B cell (primary cell): ENCODE measurements around the gene PPP2R2B. TPM values are rescaled to one million over a fixed set of nuclear protein-coding genes. Genes with fewer than 3 reads are reported as not detected.

Source experiments
- ATAC-seq: fragments of 200-7000 bp; cut with Tn5 transposase; one replicate; pipeline ENCODE4 v1.10.0; 2021; ENCODE audit warnings: low read depth, mild to moderate bottlenecking, moderate number of reproducible peaks, moderate library complexity
- CTCF ChIA-PET: fragments of 350-600 bp; sonication (Branson Sonifier 250); formaldehyde crosslinking; loops from one replicate; lab custom pipeline; 2021; ENCODE audit warnings: antibody characterized with exemption, inconsistent platforms; lab: Charles Lee
- POLR2A ChIA-PET: fragments of 350-600 bp; sonication (Branson Sonifier 250); formaldehyde crosslinking; loops from one replicate; lab custom pipeline; 2021; ENCODE audit warnings: antibody characterized with exemption; lab: Charles Lee
- DNase-seq: peaks from one replicate; pipeline ENCODE4 v3.0.0; 2013
- H2AFZ ChIP-seq: 2 replicates; pipeline ENCODE4 v1.6.1; 2012; ENCODE audit warnings: mild to moderate bottlenecking, low read depth, low read length; ENCODE audit not compliant: insufficient read depth, poor library complexity, severe bottlenecking
- H3K27ac ChIP-seq, 2 donors: 1 replicate in 1 of 2; 2 replicates in 1 of 2; pipeline ENCODE4 v1.5.1; 2012 to 2013; ENCODE audit warnings: low read length in 2 of 2, mild to moderate bottlenecking in 2 of 2, moderate library complexity in 1 of 2
- H3K27me3 ChIP-seq, 4 experiments: fragments of 200-600 bp in 1 of 4; sonication (generic) in 1 of 4; replicated peaks in 1 of 4; 1 replicate in 2 of 4; 2 replicates in 2 of 4; pipeline versions ENCODE4 v1.6.1 to v1.7.0; 2013 to 2016; ENCODE audit warnings: low read length in 3 of 4, mild to moderate bottlenecking in 2 of 4, mixed read lengths in 1 of 4, moderate library complexity in 1 of 4; ENCODE audit not compliant: insufficient read depth in 4 of 4, control insufficient read depth in 3 of 4; ENCODE audit errors: control extremely low read depth in 1 of 4
- H3K36me3 ChIP-seq, 2 experiments: replicated peaks in 1 of 2; 1 replicate in 1 of 2; 2 replicates in 1 of 2; pipeline versions ENCODE4 v1.6.1 to v1.7.1; 2013; ENCODE audit warnings: low read length in 1 of 2; ENCODE audit not compliant: insufficient read depth in 2 of 2, control insufficient read depth in 1 of 2; ENCODE audit errors: control extremely low read depth in 1 of 2, extremely low read depth in 1 of 2
- H3K4me1 ChIP-seq, 2 donors: fragments of 200-600 bp in 1 of 2; sonication (generic) in 1 of 2; 1 replicate in 1 of 2; 2 replicates in 1 of 2; pipeline versions ENCODE4 v1.5.1 to v1.6.1; 2013 to 2017; ENCODE audit warnings: low read length in 2 of 2; ENCODE audit not compliant: control insufficient read depth in 2 of 2, insufficient read depth in 2 of 2
- H3K4me2 ChIP-seq: replicated peaks from 2 replicates; pipeline ENCODE3; 2012; ENCODE audit warnings: mild to moderate bottlenecking, low read depth, low read length; ENCODE audit not compliant: poor library complexity, severe bottlenecking
- H3K4me3 ChIP-seq, 5 experiments: fragments of 200-600 bp in 1 of 5; sonication (generic) in 1 of 5; 1 replicate in 3 of 5; 2 replicates in 2 of 5; pipeline versions ENCODE4 v1.5.1 to v1.7.0; 2011 to 2016; ENCODE audit warnings: low read length in 4 of 5, mild to moderate bottlenecking in 4 of 5, low read depth in 2 of 5, control low read depth in 1 of 5, moderate library complexity in 1 of 5; ENCODE audit not compliant: insufficient read depth in 1 of 5; ENCODE audit errors: control extremely low read depth in 1 of 5, extremely low read depth in 1 of 5
- H3K79me2 ChIP-seq: fragments of 200-600 bp; sonication (generic); one replicate; pipeline ENCODE4 v1.6.0; 2016; ENCODE audit warnings: low read length; ENCODE audit not compliant: control insufficient read depth, insufficient read depth
- H3K9ac ChIP-seq: fragments of 200-600 bp; sonication (generic); 2 replicates; pipeline ENCODE4 v1.6.1; 2017; ENCODE audit warnings: mild to moderate bottlenecking, low read length, moderate library complexity
- H3K9me3 ChIP-seq, 3 donors: one replicate each; pipeline versions ENCODE4 v1.6.1 to v1.7.1; 2013; ENCODE audit warnings: low read length in 2 of 3; ENCODE audit not compliant: control insufficient read depth in 2 of 3, insufficient read depth in 1 of 3; ENCODE audit errors: control extremely low read depth in 1 of 3
- H4K20me1 ChIP-seq: 2 replicates; pipeline ENCODE4 v1.6.0; 2012; ENCODE audit warnings: mild to moderate bottlenecking, low read length; ENCODE audit not compliant: insufficient read depth, control insufficient read depth, poor library complexity, severe bottlenecking
- H3K27ac Mint-ChIP-seq: one replicate; pipeline ENCODE4 v1.8.0; 2021; ENCODE audit warnings: mixed read lengths
- H3K27me3 Mint-ChIP-seq: one replicate; pipeline ENCODE4 v1.8.0; 2021; ENCODE audit warnings: mixed read lengths
- H3K4me1 Mint-ChIP-seq: one replicate; pipeline ENCODE4 v1.8.0; 2021; ENCODE audit warnings: mixed read lengths
- H3K4me3 Mint-ChIP-seq: one replicate; pipeline ENCODE4 v1.8.0; 2021; ENCODE audit warnings: mixed read lengths
- H3K9me3 Mint-ChIP-seq: one replicate; pipeline ENCODE4 v1.8.0; 2022; ENCODE audit warnings: mixed read lengths; ENCODE audit not compliant: insufficient read depth
- CTCF ChIP-seq: fragments of 200-600 bp; IDR thresholded peaks from one replicate; pipeline ENCODE4 v1.8.0; 2022; ENCODE audit warnings: antibody characterized with exemption, mild to moderate bottlenecking
- EZH2 ChIP-seq: IDR thresholded peaks from 2 replicates; pipeline ENCODE4 v1.6.1; 2012; ENCODE audit warnings: borderline replicate concordance, low read depth, mild to moderate bottlenecking, moderate library complexity, low read length; ENCODE audit not compliant: insufficient read depth, poor library complexity, severe bottlenecking
- WGBS: methylation state at CpG from one replicate; pipeline ENCODE4 v1.1.5; 2013; ENCODE audit warnings: missing lambda C conversion rate; ENCODE audit not compliant: insufficient coverage; 5-methylcytosine and 5-hydroxymethylcytosine counted together
- intact Hi-C: fragments of 100-400 bp; cut with micrococcal nuclease; formaldehyde crosslinking; loops from one replicate; pipeline ENCODE4 v1.10.0; 2022
- polyA plus RNA-seq: library from polyadenylated mRNA; depleted of rRNA; stranded (reverse); fragments of >200 nt; gene quantifications from 2 replicates; pipeline ENCODE4 v1.2.3, GENCODE V29; 2012
- total RNA-seq, 2 donors: library from RNA; stranded (reverse); fragments of 120-200 nt in 1 of 2; gene quantifications; 1 replicate in 1 of 2; 2 replicates in 1 of 2; pipeline versions ENCODE4 v1.2.3 to v1.2.4, GENCODE V29; 2013 to 2022

Gene PPP2R2B
- total and polyA plus RNA-seq, 2 donors (not counting 1 experiment from before 2014, with no cell fraction given): 0.03 TPM; not detected in 1

- Histone ChIP-seq H3K9me3 (peaks cover 0 to 1% (median 0%) of the 10 kb centered on the region in 3 donors), H3K36me3 (no peaks in the 10 kb centered on the region), H3K79me2 (no peaks in the 10 kb centered on the region), H3K27me3 (no peaks in the 10 kb centered on the region), H3K4me1 (no peaks in the 10 kb centered on the region), H3K4me3 (no peak overlapping the region), H3K4me2 (no peak overlapping the region), H3K27ac (no peak overlapping the region), H3K9ac (no peak overlapping the region), H2AFZ (no peak overlapping the region), H4K20me1 (no peaks in the 10 kb centered on the region)
- intact Hi-C loops: no loop called here
- no peak for TF ChIP-seq EZH2
- no peak for TF ChIP-seq CTCF
- H3K27me3 Mint-ChIP-seq: peaks cover 10% of the 10 kb centered on the region
- H3K9me3 Mint-ChIP-seq: no peaks in the 10 kb centered on the region
- H3K27ac Mint-ChIP-seq: no peak overlapping the region
- WGBS: no CpG with 5 or more reads among the region's 1 CpG
- H3K4me3 Mint-ChIP-seq: no peak overlapping the region
- no peaks in the 10 kb centered on the region for H3K4me1 Mint-ChIP-seq
- ChIA-PET CTCF (no interaction called here), POLR2A (no interaction called here)
- ATAC-seq: no peak
- DNase-seq: no peak
These were observed 205.7 kb downstream of the PPP2R2B start for GRCh38 chr5:146672866-146673265.

GRCh38 chr5:146671561-146672295, 206.8 kb downstream of the PPP2R2B start:
- H3K27ac ChIP-seq: no peak overlapping the region
- Mint-ChIP-seq H3K4me1 (no peaks in the 10 kb centered on the region), H3K27ac (no peak overlapping the region), H3K27me3 (peaks cover 7% of the 10 kb centered on the region), H3K9me3 (no peaks in the 10 kb centered on the region), H3K4me3 (no peak overlapping the region)
- no peaks in the 10 kb centered on the region for H3K4me1 ChIP-seq
- DNase-seq (no peak), ATAC-seq (no peak)
- TF ChIP-seq EZH2: no peak
- TF ChIP-seq CTCF: no peak
- intact Hi-C loops: no loop called here
- POLR2A ChIA-PET: no interaction called here
- no peak overlapping the region for H3K4me3 ChIP-seq
- no peaks in the 10 kb centered on the region for H3K27me3 ChIP-seq
- no peak overlapping the region for H3K9ac ChIP-seq
- no peak overlapping the region for H2AFZ ChIP-seq
- no peaks in the 10 kb centered on the region for H3K79me2 ChIP-seq
- H3K4me2 ChIP-seq: no peak overlapping the region
- H4K20me1 ChIP-seq: no peaks in the 10 kb centered on the region
- CTCF ChIA-PET: no interaction called here
- 45% methylated on average over 6 of the region's 7 CpGs for WGBS
- no peaks in the 10 kb centered on the region for H3K36me3 ChIP-seq
- no peaks in the 10 kb centered on the region for H3K9me3 ChIP-seq
